GM12873 (cell line): ENCODE data around the gene PIGT.

Experiments used
- CTCF ChIP-seq: IDR thresholded peaks from 2 replicates; pipeline ENCODE4 v1.5.1; 2012; ENCODE audit warnings: low read depth, mild to moderate bottlenecking, moderate library complexity, low read length, control low read depth; ENCODE audit not compliant: insufficient read depth; ENCODE audit errors: missing control alignments

The PIGT gene

GRCh38 chr20:45445805-45446562 lies 30.0 kb downstream of the PIGT start:
- TF ChIP-seq CTCF: peak; percentile 86

- no peak for TF ChIP-seq CTCF
These were observed 32.3 kb downstream of the PIGT start for GRCh38 chr20:45448270-45448669.

- no peak for TF ChIP-seq CTCF
These were observed 33.6 kb downstream of the PIGT start for GRCh38 chr20:45449528-45449927.

GRCh38 chr20:45450097-45450818 lies 34.3 kb downstream of the PIGT start:
- peak; percentile 67 for TF ChIP-seq CTCF

GRCh38 chr20:45452238-45452637 lies 36.3 kb downstream of the PIGT start:
- no peak for TF ChIP-seq CTCF

- TF ChIP-seq CTCF: no peak
These were observed 37.1 kb downstream of the PIGT start for GRCh38 chr20:45452772-45453691.

GRCh38 chr20:45456632-45457031 lies 40.7 kb downstream of the PIGT start:
- TF ChIP-seq CTCF: peak; percentile 61
